ENCODE data around the gene CES3.

DNA sequence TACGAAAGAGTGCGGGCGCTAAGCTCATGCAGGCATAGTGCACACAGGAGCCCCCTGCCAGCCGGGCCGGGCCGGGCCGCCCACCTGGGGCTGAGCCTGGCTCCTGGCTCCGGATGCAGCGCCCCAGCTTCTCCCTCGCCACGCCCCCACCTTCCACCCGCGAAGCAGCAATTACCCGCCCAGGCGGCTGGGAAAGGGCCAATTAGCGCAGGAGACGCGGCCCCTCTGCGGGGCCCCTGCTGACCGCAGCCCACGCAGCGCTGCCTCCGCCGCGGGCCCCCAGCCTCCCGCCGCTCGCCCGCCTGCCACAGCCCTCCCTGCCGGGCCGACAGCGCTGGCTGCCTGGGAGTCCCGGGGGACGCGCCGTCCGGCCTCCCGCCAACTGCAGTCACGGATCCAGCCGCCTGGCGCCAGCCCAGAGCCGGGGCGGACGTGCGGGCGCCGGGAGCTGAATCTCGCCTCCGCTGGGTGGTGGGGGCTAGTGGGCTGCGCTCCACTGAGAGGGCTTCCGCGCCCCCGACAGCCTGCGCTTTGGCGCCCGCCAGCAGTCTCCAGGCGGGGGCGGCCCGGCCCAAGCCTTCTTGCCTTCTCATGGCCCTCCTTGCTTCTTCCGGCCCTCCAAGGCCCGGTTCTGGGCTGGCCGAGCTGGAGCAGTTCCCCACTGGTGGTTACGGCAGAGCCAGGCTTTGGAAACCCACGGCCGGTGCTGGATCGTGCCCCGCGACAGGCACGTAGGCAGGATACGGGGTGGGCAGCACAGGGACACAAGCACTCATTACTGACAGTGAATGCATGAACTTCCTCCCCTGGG lies 53.0 kb downstream of the CES3 start:
- TF ChIP-seq, protein P1, sequence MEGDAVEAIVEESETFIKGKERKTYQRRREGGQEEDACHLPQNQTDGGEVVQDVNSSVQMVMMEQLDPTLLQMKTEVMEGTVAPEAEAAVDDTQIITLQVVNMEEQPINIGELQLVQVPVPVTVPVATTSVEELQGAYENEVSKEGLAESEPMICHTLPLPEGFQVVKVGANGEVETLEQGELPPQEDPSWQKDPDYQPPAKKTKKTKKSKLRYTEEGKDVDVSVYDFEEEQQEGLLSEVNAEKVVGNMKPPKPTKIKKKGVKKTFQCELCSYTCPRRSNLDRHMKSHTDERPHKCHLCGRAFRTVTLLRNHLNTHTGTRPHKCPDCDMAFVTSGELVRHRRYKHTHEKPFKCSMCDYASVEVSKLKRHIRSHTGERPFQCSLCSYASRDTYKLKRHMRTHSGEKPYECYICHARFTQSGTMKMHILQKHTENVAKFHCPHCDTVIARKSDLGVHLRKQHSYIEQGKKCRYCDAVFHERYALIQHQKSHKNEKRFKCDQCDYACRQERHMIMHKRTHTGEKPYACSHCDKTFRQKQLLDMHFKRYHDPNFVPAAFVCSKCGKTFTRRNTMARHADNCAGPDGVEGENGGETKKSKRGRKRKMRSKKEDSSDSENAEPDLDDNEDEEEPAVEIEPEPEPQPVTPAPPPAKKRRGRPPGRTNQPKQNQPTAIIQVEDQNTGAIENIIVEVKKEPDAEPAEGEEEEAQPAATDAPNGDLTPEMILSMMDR (IDR thresholded peaks at IDR 0.05) = peak in 4 of 6 experiments; percentile 12 to 43 (median 40)
- no peak for TF ChIP-seq POLR2A (IDR thresholded peaks at IDR 0.05)
